GM12872 (cell line): ENCODE measurements around the gene DNAH1.

ENCODE experiments used
- TF ChIP-seq, protein P1 (sequence below): IDR thresholded peaks from 3 replicates; pipeline ENCODE4 v1.5.1; 2011; ENCODE audit warnings: low read depth, mild to moderate bottlenecking, low read length, moderate library complexity; ENCODE audit not compliant: insufficient read depth

DNAH1 gene

DNA sequence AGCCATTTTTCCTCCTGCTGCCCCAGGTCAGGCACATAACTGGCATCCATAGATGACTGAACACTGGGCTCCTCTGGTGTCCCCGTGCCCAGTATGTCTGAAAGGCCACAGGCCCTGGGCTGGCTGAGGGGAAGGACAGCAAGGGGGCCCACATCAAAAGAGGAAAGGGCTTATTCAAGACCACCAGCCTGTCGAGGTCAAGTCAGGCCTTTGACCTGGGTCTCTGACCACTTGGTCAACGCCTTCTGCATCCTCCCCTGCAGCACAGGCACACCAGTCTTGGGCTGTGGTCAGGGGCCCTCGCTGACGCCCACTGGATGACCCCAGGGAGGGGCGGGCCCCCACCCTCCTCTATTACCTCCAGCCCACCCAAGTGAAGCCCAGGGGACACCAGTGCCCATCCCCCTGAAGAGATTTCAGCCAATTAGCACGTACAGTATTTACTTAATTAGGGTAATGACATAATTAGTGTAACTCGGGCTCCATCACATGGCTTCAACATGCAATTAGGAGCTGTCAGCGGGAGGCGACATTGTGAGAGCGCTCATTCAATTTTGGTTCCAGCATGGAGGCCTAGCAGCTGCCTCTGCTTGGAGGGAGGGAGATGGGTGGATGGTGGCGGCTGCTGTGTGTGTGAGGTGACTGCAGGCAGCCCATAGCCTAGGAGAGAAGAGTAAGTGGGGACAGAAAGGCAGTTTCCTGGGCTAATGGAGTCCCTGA, 13.5 kb upstream of the DNAH1 start:
- TF ChIP-seq, protein P1, sequence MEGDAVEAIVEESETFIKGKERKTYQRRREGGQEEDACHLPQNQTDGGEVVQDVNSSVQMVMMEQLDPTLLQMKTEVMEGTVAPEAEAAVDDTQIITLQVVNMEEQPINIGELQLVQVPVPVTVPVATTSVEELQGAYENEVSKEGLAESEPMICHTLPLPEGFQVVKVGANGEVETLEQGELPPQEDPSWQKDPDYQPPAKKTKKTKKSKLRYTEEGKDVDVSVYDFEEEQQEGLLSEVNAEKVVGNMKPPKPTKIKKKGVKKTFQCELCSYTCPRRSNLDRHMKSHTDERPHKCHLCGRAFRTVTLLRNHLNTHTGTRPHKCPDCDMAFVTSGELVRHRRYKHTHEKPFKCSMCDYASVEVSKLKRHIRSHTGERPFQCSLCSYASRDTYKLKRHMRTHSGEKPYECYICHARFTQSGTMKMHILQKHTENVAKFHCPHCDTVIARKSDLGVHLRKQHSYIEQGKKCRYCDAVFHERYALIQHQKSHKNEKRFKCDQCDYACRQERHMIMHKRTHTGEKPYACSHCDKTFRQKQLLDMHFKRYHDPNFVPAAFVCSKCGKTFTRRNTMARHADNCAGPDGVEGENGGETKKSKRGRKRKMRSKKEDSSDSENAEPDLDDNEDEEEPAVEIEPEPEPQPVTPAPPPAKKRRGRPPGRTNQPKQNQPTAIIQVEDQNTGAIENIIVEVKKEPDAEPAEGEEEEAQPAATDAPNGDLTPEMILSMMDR: no peak

DNA sequence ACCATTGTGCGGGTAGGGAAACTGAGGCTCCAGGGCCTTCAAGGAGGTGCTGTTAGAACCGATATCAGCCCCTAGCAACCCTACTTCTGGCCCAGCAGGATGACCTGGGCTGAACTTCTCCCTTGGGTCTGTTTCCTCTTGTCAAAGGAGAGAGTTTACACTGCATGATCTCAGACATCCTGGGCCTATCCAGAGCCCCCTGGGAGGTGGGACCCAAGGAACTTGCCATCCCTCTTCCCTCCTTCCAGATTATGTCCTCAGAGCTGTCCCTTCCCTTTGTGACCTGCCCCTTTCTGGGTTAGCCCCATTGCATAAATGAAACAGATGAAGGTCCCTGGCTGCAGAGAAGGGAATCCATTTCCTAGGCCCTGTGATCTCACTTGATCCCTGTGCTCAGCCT, 12.3 kb upstream of the DNAH1 start:
- TF ChIP-seq, protein P1: no peak

DNA sequence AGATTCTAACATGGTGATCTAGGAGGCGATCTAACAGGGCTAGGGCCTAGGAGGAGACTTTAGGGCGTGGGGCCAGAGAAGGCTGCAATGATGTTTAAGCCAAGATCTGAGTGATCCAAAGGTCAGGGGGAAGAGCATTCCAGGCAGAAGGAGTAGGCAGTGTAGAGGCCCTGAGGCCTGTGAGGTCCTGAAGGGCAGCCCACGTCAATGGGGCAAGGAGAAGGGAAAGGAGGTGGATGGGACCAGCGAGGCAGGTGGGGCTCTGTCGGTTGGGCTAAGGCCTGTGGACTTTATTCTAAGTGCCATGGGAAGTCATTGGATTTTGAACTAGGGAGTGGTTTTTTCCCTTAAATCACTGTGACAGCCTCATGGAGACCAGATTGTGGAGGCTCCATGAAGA, 10.2 kb upstream of the DNAH1 start:
- TF ChIP-seq, protein P1: no peak

DNA sequence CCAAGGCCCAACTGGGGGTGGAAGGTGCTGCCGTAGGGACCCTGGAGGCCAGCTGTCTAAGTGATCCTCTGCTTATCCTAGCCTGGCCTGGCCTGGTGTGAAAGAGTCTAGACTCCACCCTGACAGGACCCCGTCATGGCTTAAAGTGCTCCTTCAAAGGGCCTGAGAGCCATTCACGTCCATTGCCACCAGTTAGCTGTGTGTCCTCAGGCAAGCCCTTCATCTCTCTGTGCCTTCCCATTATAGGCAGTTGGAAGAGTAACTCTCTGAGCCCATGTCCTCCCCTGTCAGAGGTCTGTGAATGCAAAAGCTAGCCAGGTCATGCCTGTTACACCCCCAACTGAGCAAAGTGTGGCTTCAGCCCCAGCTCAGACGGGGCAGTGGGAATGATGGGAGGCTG, 9.1 kb upstream of the DNAH1 start:
- TF ChIP-seq, protein P1: no peak

DNA sequence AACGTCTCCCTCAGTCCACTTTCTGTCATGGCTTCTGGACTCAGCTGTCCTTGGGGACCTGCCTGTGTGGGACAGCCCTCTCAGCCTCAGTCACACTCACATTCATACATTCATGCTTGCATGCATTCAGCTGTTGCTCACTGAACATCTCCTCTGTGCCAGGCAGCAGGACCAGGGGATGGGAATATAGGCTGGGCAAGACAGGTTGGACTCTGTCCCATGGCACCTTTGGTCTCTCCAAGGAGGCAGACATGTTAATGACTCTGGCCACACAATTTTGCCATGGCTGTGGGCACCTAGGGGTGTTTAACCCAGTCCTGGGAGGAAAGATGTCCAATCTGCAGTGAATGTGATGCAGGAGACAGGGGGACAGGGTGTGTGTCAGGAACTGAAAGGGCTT, 7.8 kb upstream of the DNAH1 start:
- TF ChIP-seq, protein P1: no peak

DNA sequence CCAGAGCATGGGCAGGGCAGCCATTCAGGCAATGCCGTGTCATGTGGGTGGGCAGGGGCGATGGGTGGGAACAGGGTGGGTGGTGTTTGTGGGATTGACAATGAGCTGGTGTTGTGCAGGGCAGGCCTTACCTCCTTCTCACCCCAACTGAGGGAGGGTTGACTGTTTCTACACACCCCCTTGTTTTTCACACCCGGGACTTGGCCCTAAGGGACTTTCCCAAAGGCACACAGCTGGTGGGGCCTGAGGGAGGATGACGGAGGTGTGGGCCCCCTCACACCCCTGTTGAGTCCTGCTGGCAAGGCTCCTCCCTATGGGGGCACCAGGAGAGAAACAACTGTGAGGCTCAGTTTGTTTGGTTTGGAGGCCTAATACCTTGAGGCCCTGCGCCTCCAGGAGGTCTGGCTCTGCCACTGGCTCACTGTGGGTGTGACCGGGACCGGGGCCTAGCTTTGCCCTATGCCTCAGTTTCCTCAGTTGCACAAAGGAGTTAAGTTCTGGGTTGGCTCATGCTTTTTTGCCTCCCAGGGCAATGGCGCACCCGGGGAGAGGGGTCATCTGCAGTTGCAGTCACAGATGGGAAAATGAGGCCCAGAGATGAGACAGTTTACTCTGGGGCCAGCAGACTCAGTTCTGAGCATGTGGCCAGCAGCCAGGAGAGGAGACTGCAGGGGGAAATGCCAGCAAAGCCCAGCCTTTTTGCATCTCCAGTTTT, 5.1 kb upstream of the DNAH1 start:
- TF ChIP-seq, protein P1: no peak

DNA sequence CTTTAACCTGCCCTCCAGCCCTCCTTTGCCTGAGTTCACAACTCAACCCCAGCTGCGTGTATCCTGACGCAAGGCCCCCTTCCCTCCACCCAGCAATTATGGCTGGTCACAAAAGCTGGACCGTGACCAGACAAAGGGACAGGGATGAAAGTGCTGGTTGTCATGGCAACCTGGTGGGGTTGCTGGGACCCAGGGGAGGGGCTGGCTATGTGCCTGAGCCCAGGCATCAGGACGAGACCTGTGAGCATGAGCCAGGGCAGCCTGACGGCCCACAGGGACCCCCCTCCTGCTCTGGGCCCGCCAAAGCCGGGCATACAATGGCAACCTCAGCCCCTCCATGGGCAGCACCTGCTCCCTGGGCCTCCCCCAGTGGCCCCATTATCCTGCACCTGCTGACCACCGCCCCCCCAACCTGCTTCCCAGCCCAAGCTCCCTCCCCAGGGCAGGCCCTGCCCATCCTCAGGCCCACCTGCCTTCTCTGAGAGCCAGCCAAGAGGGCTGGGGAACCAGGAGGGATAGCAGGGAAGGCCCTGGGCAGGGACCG, 4.5 kb upstream of the DNAH1 start:
- TF ChIP-seq, protein P1: no peak
